Small intestine (tissue), 7 donors: ENCODE data around the gene CADM2. TPM values are rescaled to one million over a fixed set of nuclear protein-coding genes. Genes with fewer than 3 reads are reported as not detected.

Experiments used
- DNase-seq, 2 donors: peaks; one replicate each; pipeline versions ENCODE4 v3.0.0 to v3.0.0-alpha.2; 2013
- FAIRE-seq: peaks from 2 replicates; lab custom pipeline; 2012; peaks lifted over from hg19 to GRCh38; lab: Jason Lieb, UNC
- H3K27ac ChIP-seq, 3 donors: one replicate each; pipeline ENCODE4 v1.5.1; 2013; ENCODE audit warnings: low read length in 2 of 3, mild to moderate bottlenecking in 2 of 3, control low read depth in 1 of 3, inconsistent platforms in 1 of 3, low read depth in 1 of 3, moderate library complexity in 1 of 3
- H3K27me3 ChIP-seq, 3 donors: one replicate each; pipeline ENCODE4 v1.6.1; 2013; ENCODE audit warnings: low read length in 3 of 3, inconsistent platforms in 1 of 3; ENCODE audit not compliant: control insufficient read depth in 3 of 3, insufficient read depth in 3 of 3
- H3K36me3 ChIP-seq, 3 donors: one replicate each; pipeline ENCODE4 v1.6.1; 2013; ENCODE audit warnings: low read length in 3 of 3, inconsistent platforms in 1 of 3, low read depth in 1 of 3, mild to moderate bottlenecking in 1 of 3, moderate library complexity in 1 of 3; ENCODE audit not compliant: control insufficient read depth in 3 of 3, insufficient read depth in 2 of 3
- H3K4me1 ChIP-seq, 3 donors: one replicate each; pipeline ENCODE4 v1.6.1; 2013; ENCODE audit warnings: low read length in 2 of 3, inconsistent platforms in 1 of 3, low read depth in 1 of 3, mild to moderate bottlenecking in 1 of 3, moderate library complexity in 1 of 3; ENCODE audit not compliant: control insufficient read depth in 3 of 3, insufficient read depth in 2 of 3
- H3K4me3 ChIP-seq, 3 donors: one replicate each; pipeline ENCODE4 v1.5.1; 2013; ENCODE audit warnings: low read length in 3 of 3, control low read depth in 1 of 3, inconsistent platforms in 1 of 3, low read depth in 1 of 3, mild to moderate bottlenecking in 1 of 3, moderate library complexity in 1 of 3
- H3K9me3 ChIP-seq, 2 donors: one replicate each; pipeline ENCODE4 v1.6.1; 2013; ENCODE audit warnings: low read depth in 1 of 2, low read length in 1 of 2; ENCODE audit not compliant: control insufficient read depth in 2 of 2, insufficient read depth in 1 of 2
- WGBS, 3 donors: extraction: QIAGEN DNeasy Blood & Tissue Kit; methylation state at CpG; one replicate each; pipeline ENCODE4 v1.1.7; 2013; 5-methylcytosine and 5-hydroxymethylcytosine counted together
- polyA plus RNA-seq, 4 donors: library from polyadenylated mRNA; stranded (reverse) in 3 of 4; unstranded in 1 of 4; fragments of 200-250 nt in 3 of 4; fragments of 120-200 nt in 1 of 4; gene quantifications; one replicate each; pipeline versions ENCODE4 v1.2.1 to v1.2.3, GENCODE V29; 2013
- donor health status: healthy with polysubstance abuse.
- donor health status: control.
- donor health status: control.
- donor health status: Bipolar disorder and iron deficiency.
- donor health status: healthy.

CADM2 gene
- polyA plus RNA-seq, 4 donors: 0.95 to 2.4 TPM; not detected in 2

DNA sequence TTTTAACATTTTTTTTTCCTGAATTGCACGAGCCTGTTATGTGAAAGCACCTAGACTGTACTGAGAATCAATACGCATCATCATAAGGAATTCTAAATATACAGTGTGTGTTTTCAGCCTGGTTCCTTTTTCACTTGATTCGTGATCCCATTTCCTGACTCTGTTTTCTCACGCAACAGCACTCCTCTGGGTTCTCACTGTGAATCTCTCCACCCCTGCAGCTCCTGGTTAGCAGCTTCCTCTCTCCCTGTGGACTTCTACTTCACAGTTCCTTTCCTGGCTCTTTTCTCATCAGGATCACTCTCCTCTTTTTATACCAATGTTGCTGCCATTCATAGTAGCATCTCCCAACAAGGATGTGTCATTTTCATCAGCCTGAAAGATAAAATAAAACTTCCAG lies 297.2 kb downstream of the CADM2 start:
- Histone ChIP-seq H3K27me3 (no peaks in the 10 kb centered on the region), H3K9me3 (no peaks in the 10 kb centered on the region), H3K4me3 (no peak overlapping the region), H3K4me1 (no peaks in the 10 kb centered on the region), H3K27ac (no peak overlapping the region), H3K36me3 (no peaks in the 10 kb centered on the region)
- 40 to 58% (median 54%) methylated on average over 4 of the region's 4 CpGs for WGBS, 3 donors
- DNase-seq (no peak), FAIRE-seq (no peak)

DNA sequence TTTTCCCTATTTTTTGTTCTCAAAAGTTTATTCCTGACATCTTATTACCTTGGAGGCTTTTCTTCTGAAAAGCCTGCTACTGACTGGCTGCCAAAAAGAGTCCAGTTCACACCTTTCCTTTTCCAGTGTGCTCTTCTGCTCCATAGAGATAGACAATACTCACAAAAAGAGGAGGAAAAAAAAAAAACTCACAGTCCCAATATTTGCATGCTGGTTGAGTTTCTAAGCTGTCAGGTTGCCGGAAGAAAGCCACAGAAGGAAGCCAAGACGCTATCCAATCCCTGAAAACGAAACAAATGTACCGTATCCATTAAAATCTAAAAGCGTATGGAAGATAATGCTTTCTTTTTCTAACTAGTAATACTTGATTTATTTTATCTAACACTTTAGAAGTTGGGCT lies 299.5 kb downstream of the CADM2 start:
- no peaks in the 10 kb centered on the region for H3K9me3 ChIP-seq
- 83 to 87% (median 84%) methylated on average over 5 of the region's 5 CpGs for WGBS, 3 donors
- H3K4me1 ChIP-seq: no peaks in the 10 kb centered on the region
- no peaks in the 10 kb centered on the region for H3K36me3 ChIP-seq
- FAIRE-seq: no peak
- DNase-seq: no peak
- no peak overlapping the region for H3K27ac ChIP-seq
- no peak overlapping the region for H3K4me3 ChIP-seq
- no peaks in the 10 kb centered on the region for H3K27me3 ChIP-seq

DNA sequence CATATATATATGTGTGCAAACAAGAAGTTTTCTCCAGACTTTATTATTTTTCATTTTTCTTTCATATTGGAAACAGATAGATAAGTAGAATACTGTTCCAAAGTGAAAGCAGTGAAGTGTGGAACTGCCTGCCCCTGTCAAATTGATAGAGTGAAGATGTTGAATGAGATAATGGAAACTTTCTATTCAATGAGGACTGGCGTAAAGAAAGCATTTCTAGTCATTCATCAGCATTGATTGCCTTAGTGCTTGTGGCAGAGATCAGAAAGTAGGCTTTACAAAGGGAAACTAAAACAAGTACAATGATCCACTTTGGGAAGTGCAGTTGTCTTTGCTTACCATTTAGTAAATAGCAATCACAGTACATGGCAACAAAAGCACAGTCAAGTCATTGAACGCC lies 300.0 kb downstream of the CADM2 start:
- Histone ChIP-seq H3K27ac (no peak overlapping the region), H3K4me1 (no peaks in the 10 kb centered on the region), H3K27me3 (no peaks in the 10 kb centered on the region), H3K9me3 (no peaks in the 10 kb centered on the region), H3K4me3 (no peak overlapping the region), H3K36me3 (no peaks in the 10 kb centered on the region)
- WGBS, 3 donors: 74 to 77% (median 77%) methylated on average over 2 of the region's 2 CpGs
- DNase-seq (no peak), FAIRE-seq (no peak)

DNA sequence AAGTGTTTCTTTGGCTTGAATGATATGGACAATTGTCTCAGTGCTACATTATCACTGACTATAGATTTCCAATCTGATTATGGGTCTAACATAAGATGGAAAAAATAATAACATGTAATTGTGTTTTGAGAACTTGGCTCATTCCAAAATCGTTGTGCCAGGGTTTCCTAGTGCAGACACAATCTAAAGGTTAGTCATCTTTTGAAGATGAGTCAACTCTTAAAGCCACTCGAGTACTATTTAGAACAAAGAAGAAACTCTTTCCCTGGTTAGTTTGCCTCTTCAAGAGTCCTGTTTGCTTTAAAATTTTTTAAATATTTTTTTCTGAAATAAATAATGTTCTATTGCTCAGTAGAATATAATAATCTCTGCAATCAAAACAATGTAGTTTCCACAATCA lies 301.0 kb downstream of the CADM2 start:
- FAIRE-seq: no peak
- Histone ChIP-seq H3K36me3 (no peaks in the 10 kb centered on the region), H3K4me1 (no peaks in the 10 kb centered on the region)

DNA sequence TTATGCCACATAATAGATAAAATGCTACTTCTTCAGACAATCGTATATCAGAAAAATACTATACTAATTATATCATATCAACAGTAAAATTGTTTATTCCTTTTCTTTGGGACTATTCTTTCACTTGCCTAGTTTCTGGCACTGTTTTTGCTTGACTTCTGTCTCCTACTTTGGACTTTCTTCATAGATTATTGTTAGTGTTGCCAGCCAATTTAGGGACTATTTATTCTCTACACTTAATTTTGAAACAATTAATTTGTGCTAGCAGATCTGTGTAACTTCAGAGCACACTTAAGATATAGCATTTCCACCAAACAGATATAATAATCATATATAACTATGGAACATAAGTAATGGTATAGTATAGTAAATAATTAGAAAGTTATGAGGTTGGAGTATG lies 305.6 kb downstream of the CADM2 start:
- Histone ChIP-seq H3K36me3 (no peaks in the 10 kb centered on the region), H3K9me3 (no peaks in the 10 kb centered on the region), H3K4me1 (no peaks in the 10 kb centered on the region), H3K27ac (no peak overlapping the region), H3K4me3 (no peak overlapping the region), H3K27me3 (no peaks in the 10 kb centered on the region)
- WGBS, 3 donors: 82 to 84% (median 82%) methylated on average over 1 of the region's 1 CpG
- FAIRE-seq (no peak), DNase-seq (no peak)

More for the DNA sequence above, 301.0 kb downstream of the CADM2 start:
- Histone ChIP-seq H3K27ac (no peak overlapping the region), H3K9me3 (no peaks in the 10 kb centered on the region), H3K27me3 (no peaks in the 10 kb centered on the region), H3K4me3 (no peak overlapping the region)
- 55 to 67% (median 55%) methylated on average over 2 of the region's 2 CpGs for WGBS, 3 donors
- DNase-seq: no peak

DNA sequence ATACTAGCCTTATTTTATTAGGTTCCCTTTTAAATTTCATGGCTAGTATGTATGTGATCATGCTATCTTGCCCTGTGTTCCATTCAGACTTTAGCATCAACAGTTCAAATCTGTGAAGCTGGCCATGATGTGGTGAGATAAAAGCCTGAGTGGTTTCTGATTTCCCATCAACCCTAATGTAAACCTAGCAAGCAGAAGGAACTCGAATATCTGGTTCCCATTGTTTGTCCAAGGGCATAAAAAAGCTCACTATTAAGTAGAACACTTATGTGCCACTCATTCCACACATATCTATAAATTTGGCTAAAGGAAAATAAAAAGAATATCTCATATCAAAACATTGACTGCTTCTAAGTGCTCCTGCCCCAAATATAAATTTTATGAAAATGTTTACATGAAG lies 311.7 kb downstream of the CADM2 start:
- Histone ChIP-seq H3K4me1 (no peaks in the 10 kb centered on the region), H3K36me3 (no peaks in the 10 kb centered on the region), H3K9me3 (no peaks in the 10 kb centered on the region), H3K27me3 (no peaks in the 10 kb centered on the region), H3K4me3 (no peak overlapping the region), H3K27ac (no peak overlapping the region)
- WGBS, 3 donors: 0 to 14% (median 0%) methylated on average over 1 of the region's 1 CpG
- DNase-seq: no peak
- no peak for FAIRE-seq

DNA sequence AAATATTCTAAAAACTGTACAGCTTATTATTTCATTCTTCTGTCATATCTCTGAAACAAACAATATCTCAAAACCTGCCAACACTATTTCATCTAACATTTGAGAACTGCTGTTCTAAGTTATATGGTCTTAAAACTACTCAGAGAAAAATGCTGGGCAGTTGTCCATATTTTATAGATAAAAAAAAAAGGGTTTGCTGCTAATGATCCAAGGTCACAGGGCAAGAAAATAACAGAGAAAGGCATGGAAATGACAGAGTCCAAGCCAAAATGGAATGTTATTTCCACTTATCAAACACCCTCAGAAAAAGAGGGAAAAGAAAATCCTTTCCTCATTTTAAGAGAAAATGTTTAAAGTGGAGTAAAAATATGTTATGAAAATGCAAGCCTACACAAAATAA lies 313.1 kb downstream of the CADM2 start:
- H3K4me3 ChIP-seq: no peak overlapping the region
- no peak overlapping the region for H3K27ac ChIP-seq
- DNase-seq (no peak), FAIRE-seq (no peak)
- H3K36me3 ChIP-seq: no peaks in the 10 kb centered on the region
- no peaks in the 10 kb centered on the region for H3K9me3 ChIP-seq
- no peaks in the 10 kb centered on the region for H3K27me3 ChIP-seq
- no peaks in the 10 kb centered on the region for H3K4me1 ChIP-seq

DNA sequence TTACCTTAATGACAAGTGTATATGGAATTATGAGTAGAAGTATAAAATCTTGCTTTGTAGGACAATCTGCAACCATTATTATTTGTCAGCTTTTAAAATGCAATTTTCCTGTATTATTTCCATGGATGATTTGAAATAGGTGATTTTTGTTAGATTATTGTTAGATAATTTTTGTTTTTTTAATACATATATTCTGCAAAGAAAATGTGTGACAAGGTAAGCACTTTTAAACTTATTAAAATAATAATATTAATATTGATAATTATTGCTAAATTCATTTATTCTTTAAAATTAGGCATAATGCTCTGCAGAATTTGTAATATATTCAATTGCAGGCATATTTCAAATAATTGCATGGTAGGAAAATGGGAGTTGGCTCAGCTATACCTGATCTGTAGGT lies 329.5 kb downstream of the CADM2 start:
- no peak for DNase-seq
- Histone ChIP-seq H3K36me3 (no peaks in the 10 kb centered on the region), H3K4me1 (no peaks in the 10 kb centered on the region), H3K27ac (no peak overlapping the region), H3K4me3 (no peak overlapping the region), H3K9me3 (no peaks in the 10 kb centered on the region), H3K27me3 (no peaks in the 10 kb centered on the region)
- FAIRE-seq: no peak

DNA sequence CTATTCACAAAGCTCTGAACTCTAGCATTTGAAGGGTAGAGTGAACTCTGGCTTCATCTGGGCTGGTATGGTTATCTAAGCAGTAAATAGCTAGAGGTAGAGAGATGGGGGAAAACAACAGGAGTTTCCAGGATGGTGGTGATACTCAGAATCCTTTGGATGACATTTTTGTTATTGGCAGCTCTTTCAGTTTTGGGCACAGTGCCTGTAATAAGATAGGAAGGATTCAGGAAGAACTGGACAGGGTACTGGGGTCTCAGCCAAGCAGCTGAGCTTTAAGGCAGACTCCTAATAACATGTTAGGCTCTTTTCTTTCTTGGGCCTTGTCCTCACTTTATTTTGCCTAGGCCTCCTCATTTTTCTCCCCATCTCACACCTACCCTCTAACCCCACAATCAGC lies 338.5 kb downstream of the CADM2 start:
- no peak overlapping the region for H3K4me3 ChIP-seq
- no peaks in the 10 kb centered on the region for H3K4me1 ChIP-seq
- H3K27ac ChIP-seq: no peak overlapping the region
- FAIRE-seq: no peak
- DNase-seq: no peak
- no peaks in the 10 kb centered on the region for H3K36me3 ChIP-seq
- no peaks in the 10 kb centered on the region for H3K27me3 ChIP-seq
- H3K9me3 ChIP-seq: no peaks in the 10 kb centered on the region
